ENCODE results near the gene CBFA2T2.
A peak's percentile ranks its signal among the peaks of the same experiment; 100 is the strongest.
"Not testable (repeated sequence)": the region's sequence is repeated elsewhere in the genome, so short reads cannot be mapped to it uniquely, and the experiment has no call there.

The CBFA2T2 gene

DNA sequence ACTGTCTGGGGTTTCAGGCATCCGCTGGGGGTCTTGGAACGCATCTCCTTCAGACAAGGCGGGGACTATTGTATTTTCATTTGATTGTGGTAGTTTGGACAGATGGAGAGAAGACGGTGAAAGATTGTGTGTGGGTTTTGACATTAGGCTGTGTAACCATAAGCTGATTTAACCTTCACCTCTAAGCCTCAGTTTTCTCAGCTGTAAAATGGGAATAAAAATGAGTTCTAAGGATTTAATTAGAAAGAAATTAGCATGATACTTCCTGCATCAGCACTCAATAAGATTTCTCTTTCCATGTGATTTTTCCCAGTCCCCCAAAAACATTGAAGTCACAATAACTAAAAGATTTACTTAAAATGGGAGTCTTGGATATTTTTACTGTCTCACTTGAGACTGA is 78.1 kb downstream of the CBFA2T2 start:
- H3K36me3 Mint-ChIP-seq, result peaks cover 5% of the 10 kb centered on the region
- no peak overlapping the region for H3K27ac Mint-ChIP-seq
- peaks cover 52% of the 10 kb centered on the region for H3K4me1 Mint-ChIP-seq

DNA sequence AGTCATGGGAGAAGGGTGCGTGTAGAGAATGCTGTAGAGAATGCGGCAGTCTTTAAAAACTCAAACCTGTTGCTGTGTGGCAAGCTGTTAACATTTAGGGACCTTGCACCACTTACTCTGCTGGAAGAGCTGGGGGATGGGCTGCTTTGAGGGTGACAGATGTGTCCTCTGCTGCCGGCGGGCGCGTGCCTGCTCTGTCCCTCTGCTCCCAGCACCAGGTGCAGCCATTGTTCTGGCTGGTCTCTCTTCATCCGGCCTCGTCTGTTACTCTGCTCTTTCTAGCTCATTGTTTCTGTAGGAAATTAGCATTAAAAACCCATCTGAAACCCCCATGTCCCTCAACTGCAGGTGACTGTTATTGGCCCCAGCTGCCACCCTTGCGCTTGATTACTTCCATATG is 78.5 kb downstream of the CBFA2T2 start:
- peaks cover 5% of the 10 kb centered on the region for H3K36me3 Mint-ChIP-seq
- no peak overlapping the region for H3K27ac Mint-ChIP-seq
- no peaks in the 10 kb centered on the region for H3K27me3 Mint-ChIP-seq
- H3K4me1 Mint-ChIP-seq, result peaks cover 54% of the 10 kb centered on the region
- H3K9me3 Mint-ChIP-seq, result no peaks in the 10 kb centered on the region
- no peak overlapping the region for H3K4me3 Mint-ChIP-seq

More for the DNA sequence above, 78.1 kb downstream of the CBFA2T2 start:
- Mint-ChIP-seq H3K4me3 (no peak overlapping the region), H3K9me3 (no peaks in the 10 kb centered on the region), H3K27me3 (no peaks in the 10 kb centered on the region)

DNA sequence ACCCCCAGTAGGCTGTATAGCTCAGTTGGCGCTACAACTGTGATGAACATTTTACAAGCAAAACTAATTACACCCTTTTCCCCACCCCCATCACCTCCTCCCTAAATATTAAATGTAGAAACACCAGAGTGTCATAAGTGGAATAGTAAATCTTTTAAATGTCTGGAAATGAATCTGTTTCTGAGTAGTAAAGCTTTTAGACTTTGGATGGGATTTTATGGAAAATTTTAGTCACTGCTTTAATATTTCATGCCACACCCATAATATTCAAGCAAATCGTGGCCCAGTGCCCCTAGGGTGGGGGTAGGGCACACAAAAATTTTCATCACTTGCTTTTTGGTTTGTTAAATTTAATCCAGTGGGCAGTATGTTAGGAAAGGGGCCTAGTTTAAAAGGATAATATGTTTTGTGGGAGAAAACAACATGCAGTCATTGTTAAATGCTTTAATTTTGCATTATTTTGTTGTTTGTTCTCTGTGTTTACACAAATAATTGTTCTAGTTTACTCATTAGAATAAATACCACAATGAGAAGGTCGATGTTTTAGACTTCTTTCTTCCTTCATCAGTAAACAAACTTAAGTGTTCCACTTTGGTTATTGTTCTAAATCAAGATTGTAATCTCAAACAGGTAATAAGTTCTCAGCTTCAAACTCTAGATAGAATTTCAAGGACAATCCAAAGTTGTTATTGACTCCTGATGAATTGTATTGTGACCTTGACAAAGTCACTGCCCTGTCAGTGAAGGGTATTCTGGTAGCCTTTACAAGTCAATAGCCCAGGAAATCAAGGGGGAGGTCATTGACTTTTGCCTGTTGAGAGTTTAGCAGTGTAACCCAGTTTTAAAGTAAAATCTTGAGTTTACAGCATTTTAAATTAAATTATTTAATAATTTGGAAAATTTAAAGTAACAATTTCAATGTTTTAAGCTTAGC is 79.2 kb downstream of the CBFA2T2 start:
- no peak overlapping the region for H3K27ac Mint-ChIP-seq
- no peak overlapping the region for H3K4me3 Mint-ChIP-seq
- H3K36me3 Mint-ChIP-seq, result peaks cover 5% of the 10 kb centered on the region
- H3K4me1 Mint-ChIP-seq, result peaks cover 54% of the 10 kb centered on the region
- H3K27me3 Mint-ChIP-seq, result no peaks in the 10 kb centered on the region
- no peaks in the 10 kb centered on the region for H3K9me3 Mint-ChIP-seq

DNA sequence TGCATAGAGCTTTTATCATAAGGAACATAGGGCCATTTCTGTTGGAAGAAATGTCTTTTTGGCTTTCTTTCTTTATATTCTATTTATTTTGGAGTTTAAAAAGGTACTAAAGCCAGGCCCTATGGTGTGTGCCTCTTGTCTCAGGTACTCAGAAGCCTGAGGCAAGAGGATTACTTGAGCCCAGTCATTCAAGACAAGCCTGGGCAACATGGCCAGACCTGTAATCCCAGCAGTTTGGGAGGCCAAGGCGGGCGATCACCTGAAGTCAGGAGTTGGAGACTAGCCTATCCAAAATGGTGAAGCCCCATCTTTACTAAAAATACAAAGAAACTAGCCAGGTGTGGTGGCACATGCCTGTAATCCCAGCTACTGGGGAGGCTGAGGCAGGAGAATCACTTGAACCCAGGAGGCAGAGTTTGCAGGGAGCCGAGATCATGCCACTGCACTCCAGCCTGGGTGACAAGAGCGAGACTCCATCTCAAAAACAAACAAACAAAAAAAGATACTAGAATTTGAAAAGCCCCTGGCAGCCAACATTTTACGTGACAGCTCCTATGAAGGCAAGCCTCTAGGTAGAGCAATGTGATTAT is 80.0 kb downstream of the CBFA2T2 start:
- H3K27me3 Mint-ChIP-seq, result no peaks in the 10 kb centered on the region
- no peak overlapping the region for H3K27ac Mint-ChIP-seq
- no peak overlapping the region for H3K4me3 Mint-ChIP-seq
- H3K9me3 Mint-ChIP-seq, result no peaks in the 10 kb centered on the region
- peaks cover 58% of the 10 kb centered on the region for H3K4me1 Mint-ChIP-seq
- H3K36me3 Mint-ChIP-seq, result peaks cover 5% of the 10 kb centered on the region

GRCh38 chr20:33570743-33571142 is 80.8 kb downstream of the CBFA2T2 start:
- Mint-ChIP-seq H3K9me3 (no peaks in the 10 kb centered on the region), H3K36me3 (peaks cover 5% of the 10 kb centered on the region), H3K4me3 (no peak overlapping the region), H3K4me1 (peaks cover 51% of the 10 kb centered on the region), H3K27ac (peak overlapping the region; percentile 25), H3K27me3 (no peaks in the 10 kb centered on the region)

GRCh38 chr20:33573268-33573667 is 83.4 kb downstream of the CBFA2T2 start:
- not testable (repeated sequence) for H3K27me3 Mint-ChIP-seq, H3K36me3 Mint-ChIP-seq, H3K27ac Mint-ChIP-seq, H3K4me3 Mint-ChIP-seq, H3K9me3 Mint-ChIP-seq
- H3K4me1 Mint-ChIP-seq, result peaks cover 56% of the 10 kb centered on the region

DNA sequence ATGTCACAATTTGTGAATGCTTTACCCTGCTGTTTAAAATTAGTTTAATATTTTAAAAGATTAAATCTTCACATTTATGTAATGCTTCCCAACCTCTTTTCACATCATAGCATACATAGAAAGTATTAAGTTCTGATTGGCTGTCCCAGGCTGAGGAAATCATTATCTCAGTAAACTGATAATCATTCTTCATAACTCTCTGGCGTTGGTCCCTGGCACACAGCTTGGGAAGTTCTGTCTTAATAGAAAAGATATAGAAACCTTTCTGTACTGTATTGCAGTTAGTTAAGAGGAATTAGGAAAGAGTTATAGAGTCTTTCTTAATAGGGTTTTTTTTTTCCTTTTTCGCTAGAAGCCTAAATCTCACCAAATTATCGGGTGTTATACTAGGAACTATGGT is 85.4 kb downstream of the CBFA2T2 start:
- H3K27me3 Mint-ChIP-seq, result no peaks in the 10 kb centered on the region
- peaks cover 40% of the 10 kb centered on the region for H3K4me1 Mint-ChIP-seq
- H3K4me3 Mint-ChIP-seq, result no peak overlapping the region
- H3K9me3 Mint-ChIP-seq, result no peaks in the 10 kb centered on the region
- H3K27ac Mint-ChIP-seq, result no peak overlapping the region
- H3K36me3 Mint-ChIP-seq, result peaks cover 5% of the 10 kb centered on the region

DNA sequence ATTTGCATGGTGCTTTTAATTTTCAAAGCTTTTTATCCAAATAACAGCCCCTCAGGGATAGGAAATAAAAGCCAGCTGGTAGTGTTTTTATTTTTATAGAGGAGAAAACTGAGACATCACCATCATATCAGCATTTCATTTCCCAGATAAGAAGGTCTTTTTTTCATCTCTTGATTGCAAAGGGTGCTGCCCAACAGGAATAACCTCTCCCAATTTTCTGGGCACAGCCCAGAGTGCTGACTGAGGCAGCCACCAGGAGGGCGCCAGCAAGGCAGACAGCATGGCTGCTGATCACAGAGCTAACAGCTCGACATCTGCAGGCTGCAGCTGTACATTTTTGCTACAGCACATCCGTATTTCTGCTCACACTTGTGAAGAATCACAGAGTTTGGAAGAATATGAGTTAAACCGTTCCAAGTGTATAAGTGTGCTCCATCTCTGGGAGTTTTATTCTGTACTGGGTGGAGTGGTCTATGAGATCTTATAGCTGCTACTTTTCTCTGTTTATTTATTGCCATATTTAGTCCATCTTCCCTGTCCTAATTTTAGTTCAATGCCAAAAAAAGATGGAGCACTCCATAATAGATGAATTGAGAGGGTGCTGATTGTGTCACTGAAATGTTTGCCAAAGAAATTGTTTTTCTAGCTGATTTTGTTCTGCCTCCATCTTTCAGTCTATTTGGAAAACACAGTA is 86.7 kb downstream of the CBFA2T2 start:
- H3K36me3 Mint-ChIP-seq, result peaks cover 5% of the 10 kb centered on the region
- H3K4me3 Mint-ChIP-seq, result no peak overlapping the region
- no peak overlapping the region for H3K27ac Mint-ChIP-seq
- no peaks in the 10 kb centered on the region for H3K27me3 Mint-ChIP-seq
- peaks cover 35% of the 10 kb centered on the region for H3K4me1 Mint-ChIP-seq
- H3K9me3 Mint-ChIP-seq, result no peaks in the 10 kb centered on the region

DNA sequence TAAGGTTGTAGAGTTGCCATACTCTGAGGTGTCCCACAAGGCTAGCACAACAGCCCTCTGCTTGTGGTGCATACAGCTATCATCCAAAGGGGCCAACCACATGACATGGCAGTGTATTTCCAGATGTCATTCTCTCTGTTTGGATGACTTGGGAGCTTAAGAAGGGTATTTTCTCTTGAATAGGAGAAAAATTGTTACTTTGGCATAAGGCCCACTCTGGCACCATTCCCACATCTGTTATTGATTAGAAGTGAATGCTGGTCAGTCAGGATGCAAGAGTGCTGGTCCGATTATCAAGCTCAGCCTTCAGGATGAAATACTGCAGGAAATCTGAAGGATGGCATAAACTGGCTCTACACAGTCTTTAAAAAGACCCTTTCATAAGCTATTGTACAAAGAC is 88.6 kb downstream of the CBFA2T2 start:
- peaks cover 28% of the 10 kb centered on the region for H3K4me1 Mint-ChIP-seq
- H3K36me3 Mint-ChIP-seq, result peaks cover 3% of the 10 kb centered on the region
- H3K4me3 Mint-ChIP-seq, result no peak overlapping the region
- H3K27me3 Mint-ChIP-seq, result no peaks in the 10 kb centered on the region
- H3K27ac Mint-ChIP-seq, result no peak overlapping the region
- H3K9me3 Mint-ChIP-seq, result no peaks in the 10 kb centered on the region

DNA sequence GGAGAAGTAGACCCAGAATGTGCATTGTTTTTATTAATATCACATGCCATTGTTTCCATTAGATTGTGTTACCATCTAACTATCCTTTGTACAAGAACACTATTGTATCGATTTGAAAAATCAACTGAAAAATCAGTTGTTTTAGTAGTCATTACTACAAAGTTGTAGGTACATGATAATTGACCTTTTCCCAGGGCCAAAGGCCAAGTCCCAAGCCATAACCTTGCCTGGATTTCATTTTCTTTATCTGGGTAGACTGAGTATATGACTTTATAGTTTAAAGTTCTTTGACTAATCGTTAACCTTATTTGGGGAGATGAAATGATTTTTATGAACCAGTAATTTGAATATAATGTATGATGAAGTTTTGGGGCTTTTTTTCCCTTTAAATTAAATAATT is 93.2 kb downstream of the CBFA2T2 start:
- peaks cover 17% of the 10 kb centered on the region for H3K4me1 Mint-ChIP-seq
- H3K36me3 Mint-ChIP-seq, result peaks cover 3% of the 10 kb centered on the region
- no peak overlapping the region for H3K27ac Mint-ChIP-seq
- H3K4me3 Mint-ChIP-seq, result no peak overlapping the region
- no peaks in the 10 kb centered on the region for H3K27me3 Mint-ChIP-seq
- no peaks in the 10 kb centered on the region for H3K9me3 Mint-ChIP-seq

- Mint-ChIP-seq H3K27ac (no peak overlapping the region), H3K9me3 (no peaks in the 10 kb centered on the region), H3K36me3 (peaks cover 3% of the 10 kb centered on the region), H3K27me3 (no peaks in the 10 kb centered on the region), H3K4me3 (no peak overlapping the region), H3K4me1 (peaks cover 17% of the 10 kb centered on the region)
Measured at GRCh38 chr20:33584976-33585375, 95.1 kb downstream of the CBFA2T2 start.

GRCh38 chr20:33585413-33585812 is 95.5 kb downstream of the CBFA2T2 start:
- Mint-ChIP-seq H3K4me3 (no peak overlapping the region), H3K4me1 (peaks cover 17% of the 10 kb centered on the region), H3K9me3 (no peaks in the 10 kb centered on the region), H3K27ac (no peak overlapping the region), H3K27me3 (no peaks in the 10 kb centered on the region), H3K36me3 (peaks cover 3% of the 10 kb centered on the region)

- Mint-ChIP-seq H3K4me3 (no peak overlapping the region), H3K36me3 (no peaks in the 10 kb centered on the region), H3K9me3 (no peaks in the 10 kb centered on the region), H3K4me1 (peaks cover 14% of the 10 kb centered on the region), H3K27me3 (no peaks in the 10 kb centered on the region), H3K27ac (no peak overlapping the region)
Measured at GRCh38 chr20:33589059-33589458, 99.2 kb downstream of the CBFA2T2 start.

DNA sequence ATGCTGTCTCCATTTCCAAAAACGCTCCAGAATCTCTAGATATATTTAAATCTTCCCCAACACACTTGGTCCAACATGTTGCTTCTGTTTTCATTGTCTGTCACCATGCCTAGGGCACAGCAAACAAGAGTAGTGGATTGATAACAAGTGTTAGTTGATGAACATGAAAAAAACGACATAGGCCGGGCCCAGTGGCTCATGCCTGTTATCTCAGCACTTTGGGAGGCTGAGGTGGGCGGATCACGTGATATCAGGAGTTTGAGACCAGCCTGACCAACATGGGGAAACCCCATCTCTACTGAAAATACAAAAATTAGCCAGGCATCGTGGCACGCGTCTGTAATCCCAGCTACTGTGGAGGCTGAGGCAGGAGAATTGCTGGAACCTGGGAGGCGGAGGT is 102.0 kb downstream of the CBFA2T2 start:
- H3K36me3 Mint-ChIP-seq, H3K9me3 Mint-ChIP-seq, H3K27me3 Mint-ChIP-seq, H3K27ac Mint-ChIP-seq, H3K4me3 Mint-ChIP-seq: not testable (repeated sequence)
- peaks cover 14% of the 10 kb centered on the region for H3K4me1 Mint-ChIP-seq

DNA sequence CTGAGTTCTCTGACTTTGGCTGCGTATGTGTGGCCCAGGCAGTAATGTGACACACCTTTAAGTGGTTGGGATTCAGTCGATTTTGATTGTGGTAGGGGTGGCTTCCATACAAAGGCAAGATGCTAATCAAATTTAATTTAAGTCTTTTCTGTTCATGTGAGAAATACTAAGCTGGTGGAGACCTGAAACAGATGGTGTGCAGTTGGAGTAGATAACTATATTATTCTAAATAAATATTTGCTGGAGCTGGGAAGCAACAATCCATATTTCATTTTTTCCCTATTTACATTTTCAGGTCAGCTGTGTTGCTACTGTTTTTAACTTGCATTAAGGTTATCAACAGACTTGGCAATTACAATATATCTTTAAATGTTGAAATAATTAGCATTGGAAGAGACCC is 104.8 kb downstream of the CBFA2T2 start:
- Mint-ChIP-seq H3K27me3 (no peaks in the 10 kb centered on the region), H3K4me3 (no peak overlapping the region), H3K9me3 (no peaks in the 10 kb centered on the region), H3K36me3 (no peaks in the 10 kb centered on the region), H3K4me1 (peaks cover 10% of the 10 kb centered on the region), H3K27ac (no peak overlapping the region)

DNA sequence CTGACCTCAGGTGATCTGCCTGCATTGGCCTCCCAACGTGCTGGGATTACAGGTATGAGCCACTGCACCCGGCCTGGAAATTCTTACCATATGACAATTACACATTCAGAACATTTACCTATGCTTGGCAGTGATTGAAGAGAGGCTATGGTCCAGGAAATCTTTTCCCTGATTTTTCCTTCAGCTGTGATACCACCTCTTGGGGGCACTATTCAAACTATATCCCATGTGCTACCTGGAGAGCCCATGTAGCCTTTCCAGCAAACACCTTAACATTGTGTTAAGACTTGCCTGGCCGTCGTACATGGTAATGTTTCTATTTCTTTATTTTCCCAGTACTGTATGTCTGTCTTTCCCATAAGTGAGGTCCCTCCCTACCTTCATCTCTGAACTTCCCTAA is 110.5 kb downstream of the CBFA2T2 start:
- peaks cover 11% of the 10 kb centered on the region for H3K4me1 Mint-ChIP-seq
- peaks cover 8% of the 10 kb centered on the region for H3K36me3 Mint-ChIP-seq
- H3K4me3 Mint-ChIP-seq, result no peak overlapping the region
- no peaks in the 10 kb centered on the region for H3K27me3 Mint-ChIP-seq
- no peak overlapping the region for H3K27ac Mint-ChIP-seq
- no peaks in the 10 kb centered on the region for H3K9me3 Mint-ChIP-seq

Measured in activated naive CD4-positive, alpha-beta T cell treated with anti-CD3 and anti-CD28 coated beads, Interleukin-2, amount 50 U/mL, for 24 hours (primary cell).